Stomach (tissue), 4 donors: ENCODE measurements around the gene GUK1.

Experiments used
- CTCF ChIP-seq, 7 experiments: fragments of 450-650 bp in 4 of 7; fragments of 200-600 bp in 3 of 7; sonication (generic) in 3 of 7; IDR thresholded peaks; one replicate each; pipeline ENCODE4 v1.5.1; 2016 to 2019; ENCODE audit warnings: antibody characterized with exemption in 7 of 7, control low read depth in 2 of 7, mild to moderate bottlenecking in 1 of 7
- EP300 ChIP-seq: sonication (generic); formaldehyde crosslinking; IDR thresholded peaks from one replicate; pipeline ENCODE4 v1.6.1; 2017; ENCODE audit warnings: antibody characterized with exemption
- POLR2A ChIP-seq, 4 donors: fragments of 450-650 bp; IDR thresholded peaks; one replicate each; pipeline ENCODE4 v1.6.1; 2016; ENCODE audit warnings: antibody characterized with exemption in 4 of 4, control low read depth in 2 of 4, mild to moderate bottlenecking in 1 of 4, moderate library complexity in 1 of 4
- POLR2AphosphoS5 ChIP-seq, 3 donors: sonication (generic); formaldehyde crosslinking; IDR thresholded peaks; one replicate each; pipeline ENCODE4 v1.6.1; 2016; ENCODE audit warnings: antibody characterized with exemption in 3 of 3

- no peak for TF ChIP-seq CTCF (IDR thresholded peaks at IDR 0.05)
- TF ChIP-seq POLR2A (IDR thresholded peaks at IDR 0.05): no peak
- TF ChIP-seq POLR2AphosphoS5 (IDR thresholded peaks at IDR 0.05): no peak
- no peak for TF ChIP-seq EP300
Observed at GRCh38 chr1:228156515-228156881, 16.4 kb downstream of the GUK1 start.
